22Rv1 (cell line): ENCODE measurements around the gene TRIOBP.

Experiments
- ZFX ChIP-seq: fragments of 450-650 bp; IDR thresholded peaks from 2 replicates; pipeline ENCODE4 v1.6.1; 2017; ENCODE audit warnings: antibody characterized with exemption, borderline replicate concordance
- TF ChIP-seq, protein P1 (sequence below): fragments of 450-650 bp; IDR thresholded peaks from 2 replicates; pipeline ENCODE4 v1.5.1; 2017; ENCODE audit warnings: mild to moderate bottlenecking

DNA sequence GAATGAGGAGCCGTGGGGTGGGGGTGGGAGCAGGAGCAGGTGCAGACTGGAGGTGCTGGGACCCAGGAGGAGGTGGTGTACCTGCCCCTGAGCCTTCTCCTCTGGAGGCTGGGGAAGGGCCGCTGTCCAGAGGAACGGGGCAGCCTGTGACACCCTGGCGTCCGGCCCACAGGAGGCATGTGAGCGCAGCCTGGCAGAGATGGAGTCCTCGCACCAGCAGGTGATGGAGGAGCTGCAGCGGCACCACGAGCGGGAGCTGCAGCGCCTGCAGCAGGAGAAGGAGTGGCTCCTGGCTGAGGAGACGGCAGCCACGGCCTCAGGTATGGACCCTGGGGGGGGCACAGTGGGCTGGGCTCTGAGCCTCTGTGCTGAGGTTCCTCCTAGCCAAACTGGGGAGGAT is 68.7 kb downstream of the TRIOBP start:
- TF ChIP-seq, protein P1, sequence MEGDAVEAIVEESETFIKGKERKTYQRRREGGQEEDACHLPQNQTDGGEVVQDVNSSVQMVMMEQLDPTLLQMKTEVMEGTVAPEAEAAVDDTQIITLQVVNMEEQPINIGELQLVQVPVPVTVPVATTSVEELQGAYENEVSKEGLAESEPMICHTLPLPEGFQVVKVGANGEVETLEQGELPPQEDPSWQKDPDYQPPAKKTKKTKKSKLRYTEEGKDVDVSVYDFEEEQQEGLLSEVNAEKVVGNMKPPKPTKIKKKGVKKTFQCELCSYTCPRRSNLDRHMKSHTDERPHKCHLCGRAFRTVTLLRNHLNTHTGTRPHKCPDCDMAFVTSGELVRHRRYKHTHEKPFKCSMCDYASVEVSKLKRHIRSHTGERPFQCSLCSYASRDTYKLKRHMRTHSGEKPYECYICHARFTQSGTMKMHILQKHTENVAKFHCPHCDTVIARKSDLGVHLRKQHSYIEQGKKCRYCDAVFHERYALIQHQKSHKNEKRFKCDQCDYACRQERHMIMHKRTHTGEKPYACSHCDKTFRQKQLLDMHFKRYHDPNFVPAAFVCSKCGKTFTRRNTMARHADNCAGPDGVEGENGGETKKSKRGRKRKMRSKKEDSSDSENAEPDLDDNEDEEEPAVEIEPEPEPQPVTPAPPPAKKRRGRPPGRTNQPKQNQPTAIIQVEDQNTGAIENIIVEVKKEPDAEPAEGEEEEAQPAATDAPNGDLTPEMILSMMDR: no peak
- no peak for TF ChIP-seq ZFX
